GM12878 (cell line): ENCODE data around the gene CYTH2. TPM values are rescaled to one million over a fixed set of nuclear protein-coding genes. Genes with fewer than 3 reads are reported as not detected.

ENCODE experiments used
- ATAC-seq: fragments of 200-7000 bp; cut with Tn5 transposase; 3 replicates; pipeline ENCODE4 v1.9.1; 2020; ENCODE audit warnings: mild to moderate bottlenecking, moderate library complexity
- BruUV-seq: library from RNA; stranded (reverse); fragments of 400-500 nt; replicated peaks from 2 replicates; lab custom pipeline; 2021; lab: Mats Ljungman, UMichigan
- CTCF ChIA-PET: fragments of 300-600 bp; sonication (Branson Sonifier 250); formaldehyde crosslinking; extraction: SDS; loops from one replicate; lab custom pipeline; 2021; ENCODE audit warnings: inconsistent platforms; lab: Yijun Ruan, JAX
- POLR2A ChIA-PET: fragments of 350-600 bp; formaldehyde crosslinking; extraction: SDS; loops from one replicate; lab custom pipeline; 2021; ENCODE audit warnings: inconsistent platforms; lab: Charles Lee
- RAD21 ChIA-PET: fragments of 300-600 bp; sonication (Branson Sonifier 250); formaldehyde crosslinking; loops from one replicate; lab custom pipeline; 2023; ENCODE audit warnings: antibody characterized with exemption; ENCODE audit not compliant: unreplicated experiment; lab: Charles Lee
- SMC1A ChIA-PET: fragments of 300-600 bp; sonication (Branson Sonifier 250); formaldehyde crosslinking; loops from one replicate; lab custom pipeline; 2023; ENCODE audit not compliant: unreplicated experiment, uncharacterized antibody; lab: Charles Lee
- DNase-seq: peaks from one replicate; pipeline ENCODE4 v3.0.0-alpha.2; 2011; ENCODE audit warnings: low read depth, low spot score
- FAIRE-seq: peaks from 3 replicates; lab custom pipeline; 2011; peaks lifted over from hg19 to GRCh38; lab: Jason Lieb, UNC
- H2AFZ ChIP-seq: 2 replicates; pipeline ENCODE4 v1.6.0; 2011; ENCODE audit warnings: low read depth, low read length, control low read depth; ENCODE audit not compliant: control insufficient read depth
- H3K27ac ChIP-seq: 2 replicates; pipeline ENCODE4 v1.5.1; 2011; ENCODE audit warnings: control low read depth; ENCODE audit not compliant: control insufficient read depth, insufficient read depth
- H3K27me3 ChIP-seq, 2 experiments: replicated peaks in 1 of 2; 2 replicates each; pipeline versions ENCODE4 v1.6.0 to v1.6.1; 2011; ENCODE audit warnings: low read length in 1 of 2; ENCODE audit not compliant: control insufficient read depth in 2 of 2, insufficient read depth in 2 of 2
- H3K36me3 ChIP-seq, 2 experiments: 2 replicates each; pipeline ENCODE4 v1.5.1; 2011; ENCODE audit warnings: low read length in 1 of 2; ENCODE audit not compliant: control insufficient read depth in 2 of 2, insufficient read depth in 2 of 2
- H3K4me1 ChIP-seq: 2 replicates; pipeline ENCODE4 v1.6.1; 2011; ENCODE audit warnings: mild to moderate bottlenecking, low read length, moderate library complexity, mixed read lengths; ENCODE audit not compliant: control insufficient read depth, insufficient read depth
- H3K4me2 ChIP-seq: 2 replicates; pipeline ENCODE4 v1.6.0; 2011; ENCODE audit warnings: control low read depth; ENCODE audit not compliant: control insufficient read depth, insufficient read depth
- H3K4me3 ChIP-seq: fragments of 200-600 bp; sonication (generic); 2 replicates; pipeline ENCODE4 v1.5.1; 2016
- H3K79me2 ChIP-seq: 2 replicates; pipeline ENCODE4 v1.6.0; 2011; ENCODE audit warnings: low read length; ENCODE audit not compliant: control insufficient read depth, insufficient read depth
- H3K9ac ChIP-seq: 2 replicates; pipeline ENCODE4 v1.8.0; 2011; ENCODE audit warnings: low read length, control low read depth, mixed read lengths; ENCODE audit not compliant: control insufficient read depth, insufficient read depth
- H3K9me3 ChIP-seq: replicated peaks from 3 replicates; pipeline ENCODE4 v1.5.1; 2011; ENCODE audit warnings: mild to moderate bottlenecking, low read length; ENCODE audit not compliant: control insufficient read depth, insufficient read depth
- H4K20me1 ChIP-seq: 2 replicates; pipeline ENCODE4 v1.6.0; 2011; ENCODE audit not compliant: control insufficient read depth, insufficient read depth
- BCL3 ChIP-seq: IDR thresholded peaks from 2 replicates; pipeline ENCODE4 v1.6.1; 2011; ENCODE audit warnings: borderline replicate concordance, low read depth, mild to moderate bottlenecking, moderate library complexity, low read length; ENCODE audit not compliant: insufficient read depth, poor library complexity, severe bottlenecking
- EGR1 ChIP-seq, 2 experiments: IDR thresholded peaks; 1 replicate in 1 of 2; 2 replicates in 1 of 2; pipeline ENCODE4 v1.6.1; 2011 to 2012; ENCODE audit warnings: low read depth in 2 of 2, low read length in 2 of 2, borderline replicate concordance in 1 of 2, mild to moderate bottlenecking in 1 of 2, moderate library complexity in 1 of 2
- ELK1 ChIP-seq: IDR thresholded peaks from 2 replicates; pipeline ENCODE4 v1.6.1; 2012; ENCODE audit warnings: low read depth, low read length, improper control_type of control experiment
- IKZF2 ChIP-seq, 2 experiments: fragments of 450-650 bp; IDR thresholded peaks; 2 replicates each; pipeline ENCODE4 v1.6.1; 2017; ENCODE audit warnings: mild to moderate bottlenecking in 2 of 2, moderate library complexity in 2 of 2
- KDM1A ChIP-seq: fragments of 200-600 bp; sonication (generic); IDR thresholded peaks from 2 replicates; pipeline ENCODE4 v1.6.1; 2016; ENCODE audit warnings: borderline replicate concordance
- MEF2A ChIP-seq: IDR thresholded peaks from 2 replicates; pipeline ENCODE4 v1.6.1; 2011; ENCODE audit warnings: low read depth, mild to moderate bottlenecking, low read length, moderate library complexity; ENCODE audit not compliant: insufficient read depth
- NFIC ChIP-seq: IDR thresholded peaks from 2 replicates; pipeline ENCODE4 v1.6.1; 2012; ENCODE audit warnings: low read depth, mild to moderate bottlenecking, inconsistent platforms, low read length, moderate library complexity
- POLR2A ChIP-seq: IDR thresholded peaks from 2 replicates; pipeline ENCODE4 v1.6.1; 2011; ENCODE audit warnings: low read depth, mild to moderate bottlenecking, low read length
- RB1 ChIP-seq: fragments of 450-650 bp; formaldehyde crosslinking; IDR thresholded peaks from 2 replicates; pipeline ENCODE4 v1.6.1; 2017; ENCODE audit warnings: mild to moderate bottlenecking, borderline replicate concordance
- RBBP5 ChIP-seq: fragments of 200-600 bp; sonication (generic); conservative IDR thresholded peaks from 2 replicates; pipeline ENCODE4 v1.6.1; 2016
- STAT1 ChIP-seq: fragments of 450-650 bp; conservative IDR thresholded peaks from 2 replicates; pipeline ENCODE4 v1.6.1; 2014; ENCODE audit warnings: antibody characterized with exemption, mild to moderate bottlenecking
- TCF3 ChIP-seq: IDR thresholded peaks from 2 replicates; pipeline ENCODE4 v1.6.1; 2012; ENCODE audit warnings: low read depth, mild to moderate bottlenecking, low read length, borderline replicate concordance; ENCODE audit not compliant: insufficient read depth
- USF1 ChIP-seq: IDR thresholded peaks from 2 replicates; pipeline ENCODE4 v1.6.1; 2011; ENCODE audit warnings: borderline replicate concordance, low read depth, mild to moderate bottlenecking, moderate library complexity, mixed read lengths, low read length; ENCODE audit not compliant: insufficient read depth; ENCODE audit errors: extremely low read length
- WRNIP1 ChIP-seq: IDR thresholded peaks from 2 replicates; pipeline ENCODE4 v1.6.1; 2011; ENCODE audit warnings: low read depth, low read length, improper control_type of control experiment, borderline replicate concordance
- ZBTB33 ChIP-seq: fragments of 450-650 bp; IDR thresholded peaks from 2 replicates; pipeline ENCODE4 v1.6.1; 2017; ENCODE audit warnings: mild to moderate bottlenecking
- WGBS: methylation state at CpG from one replicate; pipeline ENCODE4 v1.1.6; 2016; ENCODE audit warnings: low lambda C conversion rate; ENCODE audit not compliant: insufficient replicate concordance, insufficient coverage; ENCODE audit errors: missing lambda C conversion rate; 5-methylcytosine and 5-hydroxymethylcytosine counted together
- in situ Hi-C: fragments of 300-500 bp; cut with MboI; formaldehyde crosslinking; loops from 9 replicates; pipeline ENCODE4 v1.14.3; 2018; ENCODE audit warnings: mixed read lengths
- intact Hi-C: fragments of 100-400 bp; cut with micrococcal nuclease; formaldehyde crosslinking; loops from one replicate; pipeline ENCODE4 v1.14.2; 2022; ENCODE audit not compliant: unreplicated experiment
- polyA plus RNA-seq, 11 experiments: library from polyadenylated mRNA; depleted of rRNA in 4 of 11; unstranded in 6 of 11; stranded (reverse) in 5 of 11; fragments of >200 nt; fragmentation: Nextera tagmentation in 4 of 11; fragmentation: Illumina TruSeq in 1 of 11; extraction: Ambion mirVana in 4 of 11; extraction: Trizol in 1 of 11; gene quantifications; 1 replicate in 1 of 11; 2 replicates in 10 of 11; pipeline versions ENCODE4 v1.2.1 to v1.2.3, GENCODE V29; 2011 to 2016; ENCODE audit warnings: inconsistent platforms in 2 of 11, missing spikeins in 2 of 11, low read depth in 1 of 11
- total RNA-seq, 4 experiments: library from RNA; depleted of rRNA in 3 of 4; stranded (reverse); fragments of >200 nt in 3 of 4; fragmentation: Illumina TruSeq in 1 of 4; extraction: Trizol in 1 of 4; gene quantifications; 2 replicates each; pipeline versions ENCODE4 v1.2.1 to v1.2.3, GENCODE V29; 2013 to 2021

The CYTH2 gene
- total and polyA plus RNA-seq, 10 of the 15 experiments (the other 5 are each of a cell fraction or from before 2014, with no cell fraction given) = 1.3 to 31.9 (median 22.2) TPM

GRCh38 chr19:48445606-48446481, 23.3 kb upstream of the CYTH2 start, which contains the start of gene GRWD1 (continued):
- TF ChIP-seq EGR1 (IDR thresholded peaks at IDR 0.05; ENCODE audit: borderline replicate concordance in 1 of 2, low read depth in 2 of 2, low read length in 2 of 2) (peak in 1 of 2 experiments; percentile 31; a peak in 1 of 3 replicates), STAT1 (peak; percentile 63; the same call in 1 of the 2 replicates)

GRCh38 chr19:48446579-48446978, 22.6 kb upstream of the CYTH2 start:
- intact Hi-C loops (no loop called here), in situ Hi-C loops (no loop called here)
- WGBS = 59% methylated on average over 5 of the region's 7 CpGs
- Histone ChIP-seq H3K36me3 (peaks cover 14% of the 10 kb centered on the region in 2 experiments), H3K4me2 (peak overlapping the region; percentile 96), H3K9ac (peak overlapping the region; percentile 79), H3K79me2 (peaks cover 17% of the 10 kb centered on the region), H3K27me3 (peaks cover 0 to 1% of the 10 kb centered on the region in 2 experiments; a peak in 1 of 4 replicates), H4K20me1 (no peaks in the 10 kb centered on the region), H3K4me3 (peak overlapping the region; percentile 87), H3K9me3 (no peaks in the 10 kb centered on the region), H3K27ac (peak overlapping the region; percentile 89), H2AFZ (no peak overlapping the region; the same call in 1 of the 2 replicates), H3K4me1 (peaks cover 25% of the 10 kb centered on the region)
- ChIA-PET SMC1A (interaction anchor here (0.7 kb wide), 1 partner anchor 126 kb away, joined by 3 read pairs; no protein-coding TSS in a partner anchor), POLR2A (interaction anchor here (0.6 to 0.9 kb wide), 3 partner anchors 27 to 126 kb away, joined by 3 to 4 read pairs (median 3); partner anchors contain the start of genes SYNGR4 and TMEM143), RAD21 (interaction anchor here (0.9 kb wide), 1 partner anchor 113 kb away, joined by 4 read pairs; no protein-coding TSS in a partner anchor), CTCF (interaction anchor here (0.7 to 3.3 kb wide), 5 partner anchors 13 to 138 kb away, joined by 3 to 18 read pairs (median 3); partner anchors contain the start of gene KDELR1)
- FAIRE-seq (no peak), ATAC-seq (no peak), DNase-seq (no peak)
- BruUV-seq = no TSS peak
- TF ChIP-seq POLR2A = no peak
- no peak for TF ChIP-seq MEF2A
- no peak for TF ChIP-seq USF1
- TF ChIP-seq IKZF2 (IDR thresholded peaks at IDR 0.05) = no peak
- no peak for TF ChIP-seq NFIC
- no peak for TF ChIP-seq RBBP5
- no peak for TF ChIP-seq WRNIP1
- no peak for TF ChIP-seq ZBTB33
- no peak for TF ChIP-seq TCF3
- TF ChIP-seq KDM1A = no peak
- no peak for TF ChIP-seq ELK1
- no peak for TF ChIP-seq BCL3
- no peak for TF ChIP-seq RB1
